ENCODE data around the gene SMAP1.

SMAP1 gene

DNA sequence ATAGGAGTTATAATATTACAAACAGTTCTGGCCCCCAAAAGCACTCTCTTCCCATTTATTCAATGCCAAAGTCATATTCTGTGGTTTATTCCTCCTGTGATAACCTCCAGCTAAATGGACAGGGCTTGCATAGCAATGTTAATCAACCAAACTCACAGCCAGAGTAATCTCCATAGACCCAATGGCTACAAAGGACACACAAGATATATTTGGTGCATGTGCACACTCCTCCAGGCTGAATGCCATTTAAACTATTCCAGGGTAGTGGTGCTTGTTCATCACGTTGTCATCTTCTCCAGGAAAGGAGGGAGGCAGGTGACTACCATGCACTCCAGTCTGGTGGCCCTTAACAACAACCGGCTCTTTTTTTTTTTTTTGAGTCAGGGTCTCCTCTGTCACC, 232.4 kb downstream of the SMAP1 start:
- no peak for TF ChIP-seq Cebpa-rat (IDR thresholded peaks at IDR 0.05)
- no peaks in the 10 kb centered on the region for H3K36me3 ChIP-seq
- H3K27ac ChIP-seq = no peak overlapping the region
- H3K4me3 ChIP-seq = no peak overlapping the region
- no peaks in the 10 kb centered on the region for H4K20me1 ChIP-seq
- no peak overlapping the region for H3K9ac ChIP-seq
- no peaks in the 10 kb centered on the region for H3K4me1 ChIP-seq
- no peaks in the 10 kb centered on the region for H3K9me3 ChIP-seq (replicated peaks in 1 of 11)
- H3K4me2 ChIP-seq = no peak overlapping the region
- H3K27me3 ChIP-seq = no peaks in the 10 kb centered on the region

DNA sequence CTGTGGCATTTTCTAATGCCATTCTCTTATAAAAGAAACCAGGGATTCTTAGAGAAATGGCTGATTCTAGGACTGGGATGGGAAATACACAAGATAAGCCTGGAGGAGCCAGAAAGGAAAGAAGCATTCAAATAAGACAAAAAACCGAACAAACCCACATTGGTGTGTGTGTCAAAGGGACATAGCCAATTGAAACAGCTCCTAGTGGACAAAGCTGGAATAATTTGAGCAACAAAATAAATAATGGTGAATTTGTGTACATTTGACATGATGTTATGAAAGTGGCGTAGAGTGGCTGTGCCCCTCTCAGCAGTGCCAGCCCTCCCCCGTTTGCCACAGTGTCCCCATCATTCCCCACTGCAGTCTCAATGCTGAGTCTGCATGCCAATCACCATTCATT, 233.6 kb downstream of the SMAP1 start:
- Histone ChIP-seq H3K4me2 (no peak overlapping the region), H3K36me3 (no peaks in the 10 kb centered on the region), H3K9ac (no peak overlapping the region), H4K20me1 (no peaks in the 10 kb centered on the region), H3K9me3 (replicated peaks in 1 of 11) (no peaks in the 10 kb centered on the region), H3K27ac (no peak overlapping the region), H3K4me1 (no peaks in the 10 kb centered on the region), H3K27me3 (no peaks in the 10 kb centered on the region), H3K4me3 (no peak overlapping the region)
- TF ChIP-seq Cebpa-rat (IDR thresholded peaks at IDR 0.05) = no peak

DNA sequence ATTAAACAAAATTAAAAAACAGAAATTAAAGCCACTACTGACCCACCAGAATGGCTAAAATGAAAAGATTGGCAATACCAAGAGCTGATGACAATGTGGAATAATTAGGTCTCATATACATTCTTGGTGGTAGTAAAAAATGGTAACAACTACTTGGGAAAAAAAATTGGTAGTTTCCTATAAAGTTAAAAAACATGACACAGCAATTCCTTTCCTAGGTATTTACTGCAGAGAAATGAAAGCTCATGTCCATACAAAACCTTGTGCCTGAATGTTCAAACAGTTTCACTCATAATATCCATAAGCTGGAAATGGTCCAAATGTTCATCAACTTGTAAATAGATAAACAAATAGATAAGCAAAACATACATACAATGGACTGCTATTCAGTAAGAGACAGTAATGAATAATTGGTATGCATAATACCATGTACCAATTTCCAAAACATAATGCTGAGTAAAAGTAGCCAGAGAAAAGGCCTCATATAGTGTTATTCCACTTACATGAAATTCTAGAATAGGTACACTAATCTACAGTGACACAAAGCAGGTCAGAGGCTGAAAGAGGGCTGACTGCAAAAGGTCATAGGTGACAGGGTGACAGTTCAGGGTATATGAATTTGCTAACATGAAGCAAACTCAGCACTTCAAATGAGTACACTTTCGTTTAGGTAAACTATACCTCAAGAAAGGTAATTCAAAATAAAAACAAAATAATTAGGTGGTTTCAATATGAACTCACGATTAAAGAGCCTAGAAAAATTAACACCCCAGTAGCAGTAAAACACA, 236.2 kb downstream of the SMAP1 start:
- Histone ChIP-seq H3K4me2 (no peak overlapping the region), H3K4me3 (no peak overlapping the region), H4K20me1 (no peaks in the 10 kb centered on the region), H3K27ac (no peak overlapping the region), H3K9me3 (replicated peaks in 1 of 11) (no peaks in the 10 kb centered on the region), H3K9ac (no peak overlapping the region), H3K4me1 (peaks cover 0 to 4% (median 0%) of the 10 kb centered on the region in 10 experiments; a peak in 1 of 20 replicates), H3K36me3 (no peaks in the 10 kb centered on the region), H3K27me3 (no peaks in the 10 kb centered on the region)
- no peak for TF ChIP-seq Cebpa-rat (IDR thresholded peaks at IDR 0.05)

DNA sequence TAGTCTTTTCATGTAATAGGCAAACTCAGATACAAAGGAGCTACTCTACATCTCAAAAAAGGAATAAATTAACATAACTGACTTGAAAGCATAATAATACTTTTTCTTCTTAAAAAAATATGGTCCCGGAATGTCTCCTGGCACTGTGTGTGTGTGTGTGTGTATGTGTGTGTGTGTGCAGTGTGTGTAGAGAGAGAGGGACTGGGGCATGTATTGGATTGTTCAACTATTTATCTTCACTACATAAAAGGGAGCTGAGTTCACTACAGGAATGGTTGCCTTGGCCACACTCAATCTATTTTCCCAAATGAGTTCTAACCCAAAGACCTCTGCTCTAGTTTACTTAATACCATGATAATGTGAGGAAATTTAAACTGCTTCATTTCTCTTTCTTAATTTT, 238.1 kb downstream of the SMAP1 start:
- H3K36me3 ChIP-seq = no peaks in the 10 kb centered on the region
- H3K4me1 ChIP-seq = peaks cover 0 to 4% (median 0%) of the 10 kb centered on the region in 10 experiments; a peak in 1 of 20 replicates
- no peaks in the 10 kb centered on the region for H4K20me1 ChIP-seq
- TF ChIP-seq Cebpa-rat (IDR thresholded peaks at IDR 0.05) = no peak
- H3K9ac ChIP-seq = no peak overlapping the region
- no peaks in the 10 kb centered on the region for H3K9me3 ChIP-seq (replicated peaks in 1 of 11)
- H3K27ac ChIP-seq = no peak overlapping the region
- H3K4me3 ChIP-seq = no peak overlapping the region
- H3K4me2 ChIP-seq = no peak overlapping the region
- no peaks in the 10 kb centered on the region for H3K27me3 ChIP-seq
